DMS53 (cell line): Measurements from ENCODE around the gene IRGQ.
A peak's percentile ranks its signal among the peaks of the same experiment; 100 is the strongest.
"Not testable (repeated sequence)": the region's sequence is repeated elsewhere in the genome, so short reads cannot be mapped to it uniquely, and the experiment has no call there.

Experiments used
- DNase-seq: peaks from one replicate; lab custom pipeline; 2025; lab: John Stamatoyannopoulos, UW

The IRGQ gene

DNA sequence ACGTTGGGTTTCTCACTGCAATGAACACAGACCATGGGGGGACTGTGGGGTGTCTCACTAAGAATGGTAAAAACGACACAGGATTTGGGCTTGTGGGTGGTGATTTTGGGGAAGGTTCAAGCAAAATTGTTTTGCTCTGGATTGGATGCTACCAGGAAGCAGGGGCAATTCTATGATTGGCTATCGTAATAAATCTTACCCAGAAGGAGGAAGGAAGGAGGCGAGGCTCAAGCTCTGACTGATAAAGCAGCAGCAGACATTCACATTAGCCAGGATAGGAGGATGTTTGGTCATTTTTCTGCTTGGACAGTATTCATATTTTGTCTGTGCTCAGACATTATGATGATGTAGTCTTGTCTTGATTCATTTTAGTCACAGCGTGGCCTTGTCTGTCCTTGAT lies 1.9 kb upstream of the IRGQ start:
- DNase-seq, result no peak

DNA sequence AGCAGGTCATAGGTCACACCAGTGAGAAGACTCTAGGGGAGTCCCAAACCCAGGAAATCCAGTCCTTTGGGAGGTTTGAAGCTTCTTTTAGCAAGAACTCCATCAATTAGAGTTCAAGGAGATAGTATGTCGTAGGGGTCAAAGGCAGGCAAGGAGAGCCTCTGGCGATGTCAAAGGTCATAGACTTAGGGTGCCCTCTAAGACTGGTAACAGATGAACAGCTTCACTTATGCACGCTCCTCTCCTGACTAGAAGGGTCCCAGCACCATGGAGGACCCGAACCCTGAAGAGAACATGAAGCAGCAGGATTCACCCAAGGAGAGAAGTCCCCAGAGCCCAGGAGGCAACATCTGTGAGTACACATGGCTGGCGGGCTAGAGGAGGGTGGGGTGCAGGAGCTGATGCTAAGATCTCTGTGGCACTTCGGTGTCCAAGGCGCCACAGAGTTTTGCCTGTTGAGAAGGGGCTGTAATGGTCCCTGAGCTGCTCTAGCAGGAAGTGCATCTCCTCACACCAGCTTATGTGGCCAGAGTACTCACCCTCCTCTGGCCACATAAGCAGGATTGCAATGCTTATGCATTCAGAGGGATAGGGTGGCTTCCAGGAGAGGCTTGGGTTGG lies 1.0 kb upstream of the IRGQ start:
- DNase-seq, result peak; percentile 49

DNA sequence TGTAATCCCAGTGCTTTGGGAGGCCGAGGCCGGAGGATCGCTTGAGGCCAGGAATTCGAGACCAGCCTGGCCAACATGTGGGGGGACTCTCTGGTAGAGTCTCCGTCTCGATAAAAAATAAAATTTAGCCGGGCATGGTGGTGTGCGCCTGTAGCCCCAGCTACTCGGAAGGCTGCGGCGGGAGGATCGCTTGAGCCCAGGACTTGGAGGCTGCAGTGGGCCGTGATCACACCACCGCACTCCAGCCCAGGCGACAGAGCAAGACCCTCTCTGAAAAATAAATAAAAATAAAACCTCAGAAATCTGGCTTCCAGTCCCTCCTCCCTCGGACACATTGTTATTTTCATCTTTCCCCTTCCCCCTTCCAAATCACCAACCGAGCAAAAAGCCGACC lies 332 bp downstream of the IRGQ start:
- DNase-seq, result no peak

DNA sequence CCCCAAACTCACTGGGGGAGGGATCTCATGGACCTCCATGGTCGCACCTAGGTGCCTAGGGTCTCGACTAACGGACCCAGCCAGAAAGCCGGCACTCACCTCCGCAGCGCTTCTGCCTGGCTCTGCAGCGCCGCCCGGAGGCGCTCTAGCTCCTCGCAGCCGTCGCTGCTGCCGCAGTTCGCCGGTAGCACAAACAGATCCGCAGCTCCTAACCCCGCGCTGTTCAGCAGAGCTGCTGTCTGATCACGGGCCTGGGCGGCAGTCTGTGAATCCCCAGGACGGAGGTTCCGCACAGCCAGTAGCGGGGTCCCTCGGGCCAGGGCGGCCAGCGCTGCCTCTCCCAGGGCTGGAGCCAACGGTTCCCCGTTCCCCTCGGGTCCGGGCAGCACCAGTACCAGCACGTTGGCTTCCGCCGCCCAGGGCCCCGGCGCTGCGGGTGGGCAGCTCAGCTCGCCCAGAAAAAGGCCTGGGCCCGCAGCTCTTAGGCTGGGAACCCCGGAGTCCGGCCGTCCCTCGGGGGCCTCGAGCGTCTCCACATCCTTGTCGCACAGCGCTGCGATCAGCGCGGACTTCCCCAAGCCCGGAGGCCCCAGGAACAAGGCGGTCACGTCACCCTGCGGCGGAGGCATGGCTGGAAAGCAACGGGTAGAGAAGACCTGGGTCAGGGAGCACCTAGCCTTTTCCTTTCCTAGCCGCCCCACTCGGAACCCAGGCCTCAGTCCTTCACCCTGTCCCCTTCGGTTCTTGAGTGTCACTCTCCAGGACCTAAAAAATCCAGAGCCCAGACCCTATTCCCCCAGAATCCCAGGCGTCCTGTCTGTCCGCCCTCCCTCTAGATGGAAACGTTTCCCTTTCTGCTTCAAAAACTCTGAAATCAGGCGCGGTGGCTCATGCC lies 977 bp downstream of the IRGQ start:
- peak; percentile 89 for DNase-seq

DNA sequence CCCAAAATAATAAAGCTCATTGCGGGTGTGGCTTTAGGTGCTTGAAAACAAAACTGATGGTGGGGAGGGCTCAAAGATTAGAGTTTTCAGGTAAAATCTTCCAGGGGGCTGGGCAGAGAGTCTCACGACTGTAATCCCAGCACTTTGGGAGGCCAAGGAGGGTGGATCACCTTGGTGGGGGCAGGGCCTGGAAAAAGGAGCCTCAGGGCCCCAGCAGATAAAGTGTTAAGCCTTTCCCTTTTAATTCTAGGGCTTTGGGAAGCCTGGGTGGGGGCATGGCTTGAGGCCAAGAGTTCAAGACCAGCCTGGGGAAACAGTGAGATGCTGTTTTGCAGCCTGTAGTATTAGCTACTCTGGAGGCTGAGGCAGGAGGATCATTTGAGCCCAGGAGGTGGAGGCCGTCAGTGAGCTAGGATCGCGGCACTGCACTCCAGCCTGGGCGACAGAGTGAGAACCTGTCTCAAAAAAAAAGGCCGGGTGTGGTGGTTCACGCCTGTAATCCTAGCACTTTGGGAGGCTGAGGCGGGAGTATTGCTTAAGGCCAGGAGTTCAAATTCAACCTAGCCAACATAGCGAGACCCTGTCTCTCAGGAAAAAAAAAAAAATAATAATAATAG lies 1.7 kb downstream of the IRGQ start:
- no peak for DNase-seq

DNA sequence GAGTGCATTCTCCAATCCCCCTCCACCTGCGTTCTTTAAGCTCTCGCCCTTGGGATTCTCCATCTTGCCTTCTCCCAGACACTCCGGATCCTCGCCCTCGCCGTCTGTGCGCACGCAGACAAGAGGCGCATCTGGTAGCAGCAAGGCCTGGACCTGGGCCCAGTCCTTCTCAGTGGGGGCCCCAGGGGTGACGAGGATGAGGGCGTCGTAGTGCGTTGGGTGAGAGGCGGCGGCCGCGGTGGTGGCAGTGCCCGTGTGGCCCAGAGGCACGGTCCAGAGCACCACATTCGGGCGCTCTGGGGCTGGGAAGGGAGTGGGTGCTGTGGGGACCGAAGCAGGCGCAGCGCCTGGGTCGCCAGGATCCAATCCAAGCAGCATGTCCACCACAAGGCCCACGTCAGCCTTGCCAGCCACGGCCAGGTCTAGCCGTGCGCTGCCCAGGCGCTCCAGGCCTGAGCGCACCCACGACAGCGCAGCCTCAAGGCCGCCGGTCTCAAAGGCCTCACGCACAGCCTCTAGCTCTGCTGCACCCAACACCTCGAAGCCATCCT lies 3.1 kb downstream of the IRGQ start:
- no peak for DNase-seq

DNA sequence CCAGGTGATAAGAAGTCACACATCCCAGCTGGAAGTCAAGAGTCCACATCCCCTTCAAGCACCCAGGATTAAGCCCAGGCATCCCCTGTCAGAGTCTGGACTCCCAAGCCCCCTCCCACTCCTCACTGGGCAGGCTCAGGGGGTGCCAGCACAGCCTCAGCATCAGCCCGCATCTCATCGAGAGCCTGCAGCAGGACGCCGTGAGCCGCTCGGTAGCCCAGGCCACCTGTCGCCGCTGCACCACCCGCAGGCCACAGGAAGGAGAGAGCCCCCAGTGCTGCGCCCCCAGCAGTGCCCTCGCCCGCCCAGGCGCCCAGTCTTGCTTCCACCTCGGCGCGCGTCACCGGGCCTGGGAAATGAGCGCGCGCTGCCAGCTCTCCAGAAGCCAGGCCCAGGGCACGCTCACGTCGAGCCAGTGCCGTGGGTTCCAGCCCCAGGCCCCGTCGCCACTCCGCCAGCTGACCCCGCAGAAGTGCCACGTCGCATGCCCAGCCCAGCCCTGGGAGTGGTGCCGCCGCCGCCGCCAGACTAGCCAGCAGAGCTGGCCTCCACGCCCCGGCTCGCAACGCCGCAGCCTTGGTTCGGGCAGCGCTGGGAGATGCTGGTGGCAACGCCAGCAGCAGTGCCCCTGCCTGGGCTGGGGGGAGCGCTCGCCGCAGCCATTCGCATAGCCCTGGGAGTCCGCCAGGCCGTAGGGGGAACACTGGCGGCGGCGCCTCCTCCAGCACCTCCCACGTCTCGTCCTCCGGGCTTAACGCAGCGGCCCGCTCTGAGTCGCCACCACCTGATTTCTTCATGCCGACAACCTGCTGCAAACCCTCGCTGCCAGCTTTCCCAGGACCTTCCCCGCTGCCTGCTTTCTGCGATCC lies 3.8 kb downstream of the IRGQ start:
- DNase-seq, result no peak

DNA sequence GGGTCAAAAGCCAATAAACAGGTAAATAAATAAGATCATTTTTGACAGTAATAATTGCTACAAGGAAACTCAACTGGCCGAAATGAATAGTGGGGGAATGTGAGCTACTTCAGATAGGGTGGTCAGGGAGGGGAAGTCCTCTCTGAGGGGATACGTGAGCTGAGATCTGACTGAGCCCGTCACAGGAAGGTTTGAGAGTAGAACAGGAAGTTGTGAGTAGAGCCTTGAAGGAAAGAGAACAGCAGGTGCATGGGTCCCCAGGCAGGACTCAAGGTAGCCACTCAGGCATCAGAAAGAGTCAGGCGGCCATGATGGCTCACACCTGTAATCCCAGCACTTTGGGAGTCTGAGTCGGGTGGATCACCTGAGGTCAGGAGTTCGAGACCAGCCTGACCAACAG lies 6.3 kb downstream of the IRGQ start:
- no peak for DNase-seq

DNA sequence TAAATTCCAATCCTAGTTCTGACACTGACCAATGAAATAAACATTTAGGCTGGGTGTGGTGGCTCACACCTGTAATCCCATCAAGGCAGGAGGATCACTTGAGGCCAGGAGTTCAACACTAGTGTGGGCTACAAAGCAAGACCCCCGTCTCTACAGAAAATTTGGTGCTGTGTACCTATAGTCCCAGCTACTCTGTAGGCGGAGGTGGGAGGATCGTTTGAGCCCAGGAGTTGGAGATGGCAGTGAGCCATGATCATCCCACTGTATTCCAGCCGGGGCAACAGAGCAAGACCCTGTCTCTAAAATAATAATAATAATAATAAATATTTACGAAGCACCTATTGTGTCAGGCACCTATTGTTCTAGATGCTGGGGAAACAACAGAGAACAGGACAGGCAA lies 6.7 kb downstream of the IRGQ start:
- DNase-seq, result no peak

DNA sequence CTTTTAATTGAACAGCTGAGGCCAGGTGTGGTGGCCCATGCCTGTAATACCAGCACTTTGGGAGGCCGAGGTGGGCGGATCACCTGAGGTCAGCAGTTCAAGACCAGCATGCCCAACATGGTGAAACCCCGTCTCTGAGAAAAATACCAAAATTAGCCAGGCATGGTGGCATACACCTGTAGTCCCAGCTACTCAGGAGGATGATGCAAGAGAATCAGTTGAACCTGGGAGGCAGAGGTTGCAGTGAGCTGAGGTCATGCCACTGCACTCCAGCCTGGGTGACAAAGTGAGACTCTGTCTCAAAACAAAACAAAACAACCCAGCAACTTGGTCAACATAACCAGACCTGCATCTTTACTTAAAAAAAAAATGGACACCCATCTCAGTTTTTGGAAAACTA lies 8.9 kb downstream of the IRGQ start:
- not testable (repeated sequence) for DNase-seq

DNA sequence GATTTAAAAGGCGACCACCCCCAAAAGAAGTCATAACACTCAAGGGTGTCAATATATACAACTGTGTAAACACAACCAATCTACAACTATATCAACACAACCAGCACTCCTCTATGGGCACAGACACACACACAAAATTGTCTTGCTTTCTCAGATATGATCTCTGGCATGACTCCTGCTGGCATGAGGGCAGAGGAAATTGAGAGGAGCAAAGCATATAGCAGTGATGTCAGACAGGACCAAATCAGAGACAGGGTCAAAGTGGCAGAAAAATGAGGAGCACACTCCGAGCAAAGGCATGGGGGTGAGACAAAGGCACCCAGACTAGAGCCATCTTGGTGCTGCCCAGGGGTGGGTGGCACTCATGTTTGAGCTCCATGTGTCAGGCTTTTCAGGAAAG lies 9.6 kb downstream of the IRGQ start:
- DNase-seq, result no peak

DNA sequence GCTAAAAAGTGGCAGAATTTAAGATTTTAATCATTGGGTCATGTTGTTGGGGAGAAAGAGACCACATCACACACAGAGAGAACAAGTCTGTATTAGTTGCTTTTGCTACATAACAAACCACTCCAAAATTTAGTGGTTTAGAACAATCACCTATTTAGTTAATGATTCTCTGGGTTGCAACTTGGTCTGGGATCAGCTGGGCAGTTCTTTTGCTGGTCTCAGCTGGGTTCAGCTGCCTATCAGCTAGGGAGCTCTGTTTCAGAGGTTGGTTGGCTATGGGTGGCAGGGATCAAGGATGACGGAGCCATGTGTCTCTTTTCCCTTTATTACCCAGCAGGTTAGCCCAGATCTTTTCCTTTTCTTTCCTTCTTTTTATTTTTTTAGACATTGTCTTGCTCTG lies 11.4 kb downstream of the IRGQ start:
- peak; percentile 39 for DNase-seq

DNA sequence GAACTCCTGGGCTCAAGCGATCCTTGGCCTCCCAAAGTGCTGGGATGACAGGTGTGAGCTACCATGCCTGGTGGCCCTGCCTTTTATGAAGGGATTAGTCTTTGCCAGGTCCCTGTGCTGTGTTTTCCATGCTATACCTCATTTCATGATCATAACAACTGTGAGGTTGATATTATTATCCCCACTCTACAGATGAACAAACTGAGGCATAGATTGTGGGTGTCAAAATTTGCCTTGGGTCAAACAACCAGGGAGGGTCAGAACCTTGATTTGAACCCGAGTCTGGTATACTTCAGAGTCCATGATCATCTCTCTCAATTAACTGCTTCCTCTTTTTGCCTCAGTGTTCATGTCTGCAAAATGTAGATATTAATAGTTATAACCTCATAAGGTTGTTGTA lies 13.4 kb downstream of the IRGQ start:
- no peak for DNase-seq

DNA sequence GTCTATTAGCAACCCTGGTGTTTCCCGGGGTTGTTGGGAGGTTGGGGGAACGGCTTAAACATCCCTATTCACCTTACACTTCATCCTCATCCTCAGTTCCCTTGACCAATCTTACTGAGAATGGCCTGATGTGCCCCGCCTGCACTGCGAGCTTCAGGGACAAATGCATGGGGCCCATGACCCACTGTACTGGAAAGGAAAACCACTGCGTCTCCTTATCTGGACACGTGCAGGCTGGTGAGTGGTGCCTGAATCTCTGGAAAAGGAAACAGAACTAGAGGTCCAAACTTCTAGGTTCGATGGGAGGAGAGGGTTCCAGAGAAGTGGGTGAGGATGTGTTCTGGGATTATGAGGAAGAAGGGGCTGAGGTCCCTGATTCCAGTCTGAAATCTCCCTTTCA lies 14.5 kb downstream of the IRGQ start:
- DNase-seq, result no peak

DNA sequence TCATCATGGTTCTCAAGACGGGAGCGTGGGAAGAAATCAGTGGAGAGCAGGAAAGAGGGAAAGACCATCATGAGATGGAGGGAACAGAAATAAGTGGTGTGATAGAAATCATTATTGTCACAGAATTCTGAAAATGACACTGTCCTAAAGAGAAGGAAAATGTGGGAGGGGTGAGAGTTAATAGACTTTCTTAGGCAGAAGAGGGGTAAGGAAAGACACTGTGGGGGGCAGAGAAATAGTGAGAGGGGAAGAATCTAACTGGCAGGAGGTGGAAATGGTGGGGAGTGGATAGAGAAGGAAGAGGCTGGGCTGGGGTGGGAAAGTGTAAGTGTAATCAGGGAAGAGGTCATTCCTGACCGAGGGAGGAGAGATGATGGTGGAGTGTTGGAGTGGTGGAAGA lies 17.1 kb downstream of the IRGQ start:
- DNase-seq, result no peak

DNA sequence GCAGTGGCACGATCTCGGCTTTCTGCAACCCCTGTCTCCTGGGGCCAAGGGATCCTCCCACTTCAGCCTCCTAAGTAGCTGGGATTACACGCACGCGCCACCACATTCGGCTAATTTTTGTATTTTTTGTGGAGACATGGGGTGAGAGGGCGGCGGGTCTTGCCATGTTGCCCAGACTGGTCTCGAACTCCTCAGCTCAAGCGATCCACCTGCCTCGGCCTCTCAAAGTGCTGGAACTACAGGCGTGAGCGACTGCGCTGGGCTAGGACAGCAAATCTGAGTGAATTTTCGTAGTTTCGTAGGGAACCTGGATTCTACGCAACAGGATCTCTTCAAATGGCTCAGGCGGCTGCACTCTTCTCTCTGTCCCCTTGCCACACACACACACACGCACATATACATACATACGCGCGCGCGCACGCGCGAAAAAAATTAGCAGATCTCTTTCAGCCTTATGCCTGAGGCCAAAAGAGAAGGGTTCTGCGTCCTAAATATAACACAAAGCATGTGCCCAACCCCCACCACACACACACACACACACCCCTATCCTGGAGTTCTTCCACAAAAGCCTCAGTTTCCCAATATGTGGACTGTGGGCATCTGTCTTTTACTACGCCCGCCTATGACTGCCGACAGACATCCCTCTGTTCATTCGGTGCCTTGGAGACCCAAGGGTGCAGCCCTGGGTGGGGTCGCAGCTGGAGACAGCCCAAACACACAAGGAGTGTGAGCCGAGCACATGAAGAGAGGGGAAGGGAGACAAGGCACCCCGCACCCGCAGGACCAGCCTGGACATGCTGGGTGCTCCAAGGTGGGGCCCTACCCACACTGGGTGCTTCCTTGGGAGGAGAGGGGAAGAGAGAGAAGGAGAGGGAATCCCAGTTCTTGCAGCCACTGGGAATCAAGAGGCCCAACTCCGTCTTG lies 19.7 kb downstream of the IRGQ start:
- DNase-seq, result peak; percentile 80

DNA sequence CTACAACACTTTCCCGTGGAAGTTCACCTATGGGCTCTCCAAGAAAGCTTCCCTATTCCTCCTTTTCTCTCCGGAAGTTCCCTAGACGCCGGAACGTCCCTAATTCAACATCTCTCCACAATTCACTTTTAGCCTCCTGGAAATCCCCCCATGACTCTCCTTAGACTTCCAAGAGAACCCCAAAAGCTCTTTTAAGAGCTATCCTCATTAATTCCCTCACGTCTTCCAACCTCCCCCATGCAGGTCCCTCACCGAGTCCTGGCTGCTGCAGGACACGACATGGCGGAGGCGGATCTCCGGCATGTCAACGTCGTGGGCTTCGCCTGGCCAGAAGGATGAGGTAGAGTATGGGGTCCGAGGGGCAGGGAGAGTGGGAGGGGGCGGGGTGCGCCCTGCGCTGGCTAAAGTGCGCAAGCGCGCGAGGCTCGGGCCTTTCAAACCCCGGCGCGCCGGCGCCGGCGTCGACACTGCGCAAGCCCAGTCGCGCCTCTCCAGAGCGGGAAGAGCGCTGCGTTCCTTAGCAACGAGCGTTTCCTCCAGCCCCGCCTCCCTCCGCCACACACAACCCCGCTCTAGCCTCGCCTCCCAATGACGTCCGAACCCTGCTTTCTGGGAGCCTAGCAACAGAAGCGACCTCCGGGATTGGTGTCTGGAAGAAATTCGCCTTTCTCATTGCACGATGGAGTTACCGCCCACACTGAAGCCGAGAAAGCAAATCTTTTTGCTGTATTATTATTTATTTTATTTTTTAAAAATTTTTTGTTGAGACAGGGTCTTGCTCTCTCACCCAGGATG lies 20.6 kb downstream of the IRGQ start, which contains the start of the genes PINLYP and XRCC1:
Gene PINLYP, plus strand, starts transcription at position 646 of the 795 bp plus-strand sequence. CDS start 1,391 bp downstream, outside the sequence.
Gene XRCC1, minus strand, starts transcription at position 372 of the 795 bp plus-strand sequence. Its CDS starts 69 bp downstream, at position 303.
- peak; percentile 100 for DNase-seq

DNA sequence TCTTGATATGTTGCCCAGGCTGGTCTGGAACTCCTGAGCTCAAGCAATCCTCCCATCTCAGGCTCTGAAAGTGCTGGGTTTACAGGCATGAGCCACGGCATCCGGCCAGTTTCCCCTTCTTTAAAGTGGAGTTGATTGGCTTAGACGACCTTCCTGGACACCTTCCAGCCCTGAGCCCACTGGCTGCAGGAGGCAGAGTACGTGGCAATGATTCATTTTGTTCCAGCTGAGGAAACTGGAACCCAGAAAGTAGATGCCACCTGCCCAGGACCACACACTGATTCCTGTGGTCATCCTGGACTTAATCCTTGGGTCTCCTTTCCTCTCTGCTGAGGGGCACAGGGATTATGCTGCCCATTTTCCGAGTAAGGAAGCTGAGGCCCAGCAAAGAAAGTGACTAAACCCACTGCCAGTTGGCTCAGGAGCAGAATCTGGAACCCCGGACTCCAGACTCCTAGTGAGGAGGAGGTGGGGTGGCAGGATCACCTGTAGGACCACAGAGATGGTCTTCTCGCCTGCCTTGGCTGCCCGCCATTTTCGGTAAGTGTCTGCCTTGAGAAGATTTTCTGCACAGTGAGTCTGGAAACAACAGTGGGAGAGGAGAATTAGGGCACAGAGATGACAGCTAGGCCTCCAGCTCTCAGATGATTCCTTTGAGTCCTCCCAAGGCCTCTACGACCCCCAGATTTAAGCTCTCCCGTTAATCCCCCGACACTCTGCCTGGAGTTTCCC lies 21.3 kb downstream of the IRGQ start:
- peak; percentile 65 for DNase-seq

DNA sequence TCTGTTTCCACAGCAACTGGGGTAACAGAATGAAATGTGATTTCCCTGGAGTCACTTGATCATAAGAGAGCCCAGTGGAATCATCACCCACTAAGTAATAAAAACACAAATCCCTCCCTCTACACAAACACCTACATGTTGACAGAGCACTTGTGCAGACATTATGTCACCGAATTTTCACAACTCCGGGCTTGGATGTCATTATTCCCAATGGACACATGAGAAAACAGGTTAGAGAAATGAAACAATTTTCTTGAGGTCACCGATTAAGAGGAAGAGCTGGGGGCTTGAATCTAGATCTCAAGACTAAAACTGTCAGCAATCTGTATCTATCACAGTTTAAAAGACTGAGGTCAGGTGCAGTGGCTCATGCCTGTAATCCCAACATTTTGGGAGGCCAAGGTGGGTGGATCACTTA lies 23.8 kb downstream of the IRGQ start:
- DNase-seq, result peak; percentile 99
